Measurements from ENCODE around the gene GRM3.

GRM3 gene

GRCh38 chr7:86667732-86668131 is 24.0 kb downstream of the GRM3 start:
- Histone ChIP-seq H2BK12ac (ENCODE audit: low read length in 2 of 2) (no peak overlapping the region), H3K4me1 (ENCODE audit: control insufficient read depth, insufficient read depth, low read depth, low read length) (no peaks in the 10 kb centered on the region), H2AFZ (ENCODE audit: low read depth, low read length) (no peak overlapping the region), H3K27ac (ENCODE audit: low read length, poor library complexity, severe bottlenecking) (no peak overlapping the region), H3K4ac (ENCODE audit: low read depth in 1 of 2, low read length in 2 of 2) (no peak overlapping the region), H3K4me3 (ENCODE audit: insufficient read depth in 1 of 2, low read depth in 1 of 2, low read length in 2 of 2) (no peak overlapping the region), H4K91ac (ENCODE audit: low read length) (no peak overlapping the region), H2BK120ac (ENCODE audit: low read depth, low read length) (no peak overlapping the region), H4K8ac (ENCODE audit: low read length) (no peak overlapping the region), H3K27me3 (ENCODE audit: control insufficient read depth in 1 of 2, insufficient read depth in 1 of 2, low read length in 2 of 2) (no peaks in the 10 kb centered on the region), H3K9ac (ENCODE audit: low read length) (no peak overlapping the region), H3K36me3 (ENCODE audit: control insufficient read depth in 1 of 2, insufficient read depth in 2 of 2, low read depth in 1 of 2, low read length in 2 of 2) (no peaks in the 10 kb centered on the region), H3K23ac (ENCODE audit: low read length in 2 of 2) (no peak overlapping the region), H3K79me1 (replicated peaks; ENCODE audit: low read length, poor library complexity, severe bottlenecking) (no peaks in the 10 kb centered on the region), H3K14ac (ENCODE audit: low read length in 2 of 2) (no peak overlapping the region), H3K4me2 (ENCODE audit: low read length, poor library complexity, severe bottlenecking) (no peak overlapping the region), H2BK5ac (ENCODE audit: low read depth, low read length, poor library complexity, severe bottlenecking) (no peak overlapping the region), H2AK5ac (ENCODE audit: low read length, severe bottlenecking) (no peak overlapping the region), H2BK15ac (ENCODE audit: low read depth, poor library complexity, severe bottlenecking) (no peak overlapping the region), H3K18ac (ENCODE audit: low read depth in 1 of 2, low read length in 2 of 2) (no peak overlapping the region), H3K9me3 (ENCODE audit: control insufficient read depth, low read length) (no peaks in the 10 kb centered on the region)
- 36% methylated on average over 3 of the region's 4 CpGs for WGBS
- DNase-seq: no peak

- Histone ChIP-seq H3K4me1 (ENCODE audit: control insufficient read depth, insufficient read depth, low read depth, low read length) (no peaks in the 10 kb centered on the region), H2AK5ac (ENCODE audit: low read length, severe bottlenecking) (no peak overlapping the region), H4K8ac (ENCODE audit: low read length) (no peak overlapping the region), H3K4me2 (ENCODE audit: low read length, poor library complexity, severe bottlenecking) (no peak overlapping the region), H3K36me3 (ENCODE audit: control insufficient read depth in 1 of 2, insufficient read depth in 2 of 2, low read depth in 1 of 2, low read length in 2 of 2) (no peaks in the 10 kb centered on the region), H3K4ac (ENCODE audit: low read depth in 1 of 2, low read length in 2 of 2) (no peak overlapping the region), H2BK12ac (ENCODE audit: low read length in 2 of 2) (no peak overlapping the region), H3K23ac (ENCODE audit: low read length in 2 of 2) (no peak overlapping the region), H3K27ac (ENCODE audit: low read length, poor library complexity, severe bottlenecking) (no peak overlapping the region), H3K79me1 (replicated peaks; ENCODE audit: low read length, poor library complexity, severe bottlenecking) (no peaks in the 10 kb centered on the region), H3K14ac (ENCODE audit: low read length in 2 of 2) (no peak overlapping the region), H3K4me3 (ENCODE audit: insufficient read depth in 1 of 2, low read depth in 1 of 2, low read length in 2 of 2) (no peak overlapping the region), H3K9me3 (ENCODE audit: control insufficient read depth, low read length) (no peaks in the 10 kb centered on the region), H2BK5ac (ENCODE audit: low read depth, low read length, poor library complexity, severe bottlenecking) (no peak overlapping the region), H3K9ac (ENCODE audit: low read length) (no peak overlapping the region), H2BK120ac (ENCODE audit: low read depth, low read length) (no peak overlapping the region), H4K91ac (ENCODE audit: low read length) (no peak overlapping the region), H3K27me3 (ENCODE audit: control insufficient read depth in 1 of 2, insufficient read depth in 1 of 2, low read length in 2 of 2) (no peaks in the 10 kb centered on the region), H3K18ac (ENCODE audit: low read depth in 1 of 2, low read length in 2 of 2) (no peak overlapping the region), H2BK15ac (ENCODE audit: low read depth, poor library complexity, severe bottlenecking) (no peak overlapping the region), H2AFZ (ENCODE audit: low read depth, low read length) (no peak overlapping the region)
- 33% methylated on average over 2 of the region's 3 CpGs for WGBS
- DNase-seq: no peak
These were observed 24.6 kb downstream of the GRM3 start for GRCh38 chr7:86668315-86668714.

- Histone ChIP-seq H3K9ac (ENCODE audit: low read length) (no peak overlapping the region), H3K4ac (ENCODE audit: low read depth in 1 of 2, low read length in 2 of 2) (no peak overlapping the region), H2BK120ac (ENCODE audit: low read depth, low read length) (no peak overlapping the region), H2BK5ac (ENCODE audit: low read depth, low read length, poor library complexity, severe bottlenecking) (no peak overlapping the region), H3K79me1 (replicated peaks; ENCODE audit: low read length, poor library complexity, severe bottlenecking) (no peaks in the 10 kb centered on the region), H3K4me1 (ENCODE audit: control insufficient read depth, insufficient read depth, low read depth, low read length) (no peaks in the 10 kb centered on the region), H3K27me3 (ENCODE audit: control insufficient read depth in 1 of 2, insufficient read depth in 1 of 2, low read length in 2 of 2) (no peaks in the 10 kb centered on the region), H3K23ac (ENCODE audit: low read length in 2 of 2) (no peak overlapping the region), H4K8ac (ENCODE audit: low read length) (no peak overlapping the region), H2BK12ac (ENCODE audit: low read length in 2 of 2) (no peak overlapping the region), H3K9me3 (ENCODE audit: control insufficient read depth, low read length) (no peaks in the 10 kb centered on the region), H3K18ac (ENCODE audit: low read depth in 1 of 2, low read length in 2 of 2) (no peak overlapping the region), H2AFZ (ENCODE audit: low read depth, low read length) (no peak overlapping the region), H3K36me3 (ENCODE audit: control insufficient read depth in 1 of 2, insufficient read depth in 2 of 2, low read depth in 1 of 2, low read length in 2 of 2) (no peaks in the 10 kb centered on the region), H2BK15ac (ENCODE audit: low read depth, poor library complexity, severe bottlenecking) (no peak overlapping the region), H3K14ac (ENCODE audit: low read length in 2 of 2) (no peak overlapping the region), H3K4me3 (ENCODE audit: insufficient read depth in 1 of 2, low read depth in 1 of 2, low read length in 2 of 2) (no peak overlapping the region), H4K91ac (ENCODE audit: low read length) (no peak overlapping the region), H3K27ac (ENCODE audit: low read length, poor library complexity, severe bottlenecking) (no peak overlapping the region), H2AK5ac (ENCODE audit: low read length, severe bottlenecking) (no peak overlapping the region), H3K4me2 (ENCODE audit: low read length, poor library complexity, severe bottlenecking) (no peak overlapping the region)
- no peak for DNase-seq
- no CpG with 5 or more reads among the region's 1 CpG for WGBS
These were observed 44.1 kb downstream of the GRM3 start for GRCh38 chr7:86687831-86688230.

GRCh38 chr7:86689363-86689762 is 45.7 kb downstream of the GRM3 start:
- no peak overlapping the region for H2BK5ac ChIP-seq (ENCODE audit: low read depth, low read length, poor library complexity, severe bottlenecking)
- no peak overlapping the region for H2BK120ac ChIP-seq (ENCODE audit: low read depth, low read length)
- no peaks in the 10 kb centered on the region for H3K9me3 ChIP-seq (ENCODE audit: control insufficient read depth, low read length)
- H3K14ac ChIP-seq (ENCODE audit: low read length in 2 of 2): no peak overlapping the region
- H3K27ac ChIP-seq (ENCODE audit: low read length, poor library complexity, severe bottlenecking): no peak overlapping the region
- H3K36me3 ChIP-seq (ENCODE audit: control insufficient read depth in 1 of 2, insufficient read depth in 2 of 2, low read depth in 1 of 2, low read length in 2 of 2): no peaks in the 10 kb centered on the region
- no peak overlapping the region for H2BK12ac ChIP-seq (ENCODE audit: low read length in 2 of 2)
- no peak overlapping the region for H3K4me3 ChIP-seq (ENCODE audit: insufficient read depth in 1 of 2, low read depth in 1 of 2, low read length in 2 of 2)
- no peaks in the 10 kb centered on the region for H3K27me3 ChIP-seq (ENCODE audit: control insufficient read depth in 1 of 2, insufficient read depth in 1 of 2, low read length in 2 of 2)
- H2AFZ ChIP-seq (ENCODE audit: low read depth, low read length): no peak overlapping the region
- H3K4ac ChIP-seq (ENCODE audit: low read depth in 1 of 2, low read length in 2 of 2): no peak overlapping the region
- no peak overlapping the region for H3K18ac ChIP-seq (ENCODE audit: low read depth in 1 of 2, low read length in 2 of 2)
- no peak for DNase-seq
- H3K4me1 ChIP-seq (ENCODE audit: control insufficient read depth, insufficient read depth, low read depth, low read length): no peaks in the 10 kb centered on the region
- H2BK15ac ChIP-seq (ENCODE audit: low read depth, poor library complexity, severe bottlenecking): no peak overlapping the region
- no peak overlapping the region for H3K23ac ChIP-seq (ENCODE audit: low read length in 2 of 2)
- H3K9ac ChIP-seq (ENCODE audit: low read length): no peak overlapping the region
- H4K91ac ChIP-seq (ENCODE audit: low read length): no peak overlapping the region
- no peak overlapping the region for H2AK5ac ChIP-seq (ENCODE audit: low read length, severe bottlenecking)
- no peak overlapping the region for H4K8ac ChIP-seq (ENCODE audit: low read length)
- no peak overlapping the region for H3K4me2 ChIP-seq (ENCODE audit: low read length, poor library complexity, severe bottlenecking)
- H3K79me1 ChIP-seq (replicated peaks; ENCODE audit: low read length, poor library complexity, severe bottlenecking): no peaks in the 10 kb centered on the region

Data from mesenchymal stem cell (in vitro differentiated cells and primary cell).